Tongue (tissue), 2 donors: ENCODE results near the gene HMOX2. TPM values are rescaled to one million over a fixed set of nuclear protein-coding genes. Genes with fewer than 3 reads are reported as not detected.
A peak's percentile ranks its signal among the peaks of the same experiment; 100 is the strongest.

Experiments
- DNase-seq: peaks from one replicate; pipeline ENCODE4 v3.0.0-alpha.2; 2015
- total RNA-seq: library from RNA; depleted of rRNA; stranded (reverse); fragments of >200 nt; gene quantifications from one replicate; pipeline ENCODE4 v1.2.3, GENCODE V29; 2014

HMOX2 gene
- total RNA-seq, 1 donor from 2014 or later, result 28.5 TPM

DNA sequence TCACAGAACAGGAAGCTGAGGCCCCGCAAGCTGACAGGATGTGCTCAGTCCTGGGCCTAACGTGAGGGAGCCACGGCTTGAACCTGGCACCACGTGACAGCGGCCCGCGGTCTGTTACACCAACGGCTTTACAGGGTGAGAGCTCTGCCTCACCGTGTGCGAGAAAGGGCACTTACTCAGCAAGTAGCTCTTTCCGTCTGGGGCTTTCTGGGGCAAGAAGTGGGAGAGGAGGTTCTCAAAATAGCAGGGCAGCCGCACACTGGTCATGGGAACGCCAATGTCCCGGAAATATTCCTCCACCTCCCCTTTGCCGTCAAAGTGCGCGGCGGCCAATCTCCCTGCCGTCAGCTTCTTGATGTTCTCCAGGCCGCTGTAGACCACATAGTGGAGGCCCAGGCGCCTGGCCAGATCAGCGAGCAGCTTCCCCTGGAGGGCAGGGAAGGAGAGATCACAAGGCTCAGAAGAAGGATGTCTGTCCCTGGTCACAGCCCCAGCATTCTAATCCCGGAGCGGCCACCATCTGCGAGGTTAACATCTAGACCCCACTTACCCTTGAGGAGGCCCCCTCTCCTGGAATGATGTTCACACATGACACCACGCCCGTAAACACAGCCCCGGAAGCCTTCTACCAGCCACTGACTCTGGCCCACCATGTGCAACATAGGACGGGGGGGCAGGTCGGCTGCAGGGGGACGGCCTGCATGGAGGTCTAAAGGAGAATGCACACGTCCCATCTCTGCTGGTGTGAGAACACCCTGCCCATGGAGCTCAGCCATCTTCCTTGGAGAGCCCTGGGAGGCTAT, 10.0 kb upstream of the HMOX2 start:
- no peak for DNase-seq

DNA sequence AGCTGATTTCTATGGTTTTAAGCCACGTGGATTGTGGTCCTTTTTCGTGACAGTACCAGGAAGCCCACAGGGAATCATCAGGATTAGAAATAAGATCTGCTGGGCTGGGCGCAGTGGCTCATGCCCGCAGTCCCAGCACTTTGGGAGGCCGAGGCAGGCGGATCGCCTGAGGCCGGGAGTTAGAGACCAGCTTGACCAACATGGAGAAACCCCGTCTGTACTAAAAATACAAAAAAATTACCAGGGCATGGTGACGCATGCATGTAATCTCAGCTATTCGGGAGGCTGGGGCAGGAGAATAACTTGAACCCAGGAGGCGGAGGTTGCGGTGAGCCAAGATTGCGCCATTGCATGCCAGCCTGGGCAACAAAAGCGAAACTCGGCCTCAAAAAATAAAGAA, 8.3 kb upstream of the HMOX2 start:
- DNase-seq, result no peak

DNA sequence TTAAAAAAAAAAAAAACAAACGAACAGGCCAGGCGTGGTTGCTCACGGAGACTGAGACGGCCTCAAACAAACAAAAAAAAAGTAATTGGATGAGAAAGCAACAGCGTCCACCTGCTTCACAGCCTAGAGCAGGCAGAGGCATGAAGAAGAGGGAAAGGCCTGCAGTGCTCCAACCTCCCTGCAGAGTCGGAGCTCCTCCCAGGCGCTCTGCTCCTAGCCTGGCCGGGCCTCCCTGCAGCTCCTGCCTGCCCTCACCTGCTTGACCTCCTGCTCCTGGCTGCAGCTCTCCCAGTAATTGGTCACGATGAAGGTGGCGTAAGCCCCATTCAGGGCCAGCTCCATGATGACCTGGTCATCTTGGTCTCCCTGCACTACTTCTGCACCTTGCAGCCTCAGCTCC, 7.2 kb upstream of the HMOX2 start:
- no peak for DNase-seq

DNA sequence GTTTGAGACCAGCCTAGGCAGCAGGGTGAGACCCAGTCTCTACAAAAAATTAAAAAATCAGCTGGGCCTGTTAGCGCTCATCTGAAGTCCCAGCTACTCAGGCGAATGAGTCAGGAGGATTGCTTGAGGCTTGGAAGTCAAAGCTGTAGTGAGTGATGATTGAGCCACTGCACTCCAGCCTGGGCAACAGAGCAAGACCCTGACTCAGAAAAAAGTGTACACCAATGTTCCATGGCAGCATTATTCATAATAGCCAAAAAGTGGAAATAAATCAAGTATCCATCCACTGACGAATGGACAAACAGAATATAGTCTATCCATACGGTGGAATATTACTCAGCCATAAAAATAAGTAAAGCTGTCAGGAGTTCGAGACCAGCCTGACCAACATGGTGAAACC, 4.3 kb upstream of the HMOX2 start:
- no peak for DNase-seq

GRCh38 chr16:4472880-4473279, 3.3 kb upstream of the HMOX2 start:
- no peak for DNase-seq

GRCh38 chr16:4474192-4474961, 1.8 kb upstream of the HMOX2 start, which contains the start of gene NMRAL1:
TSS of gene NMRAL1 (minus strand) at chr16:4474625. CDS start at chr16:4474132, 493 bp downstream.
- DNase-seq, result peak; percentile 96

DNA sequence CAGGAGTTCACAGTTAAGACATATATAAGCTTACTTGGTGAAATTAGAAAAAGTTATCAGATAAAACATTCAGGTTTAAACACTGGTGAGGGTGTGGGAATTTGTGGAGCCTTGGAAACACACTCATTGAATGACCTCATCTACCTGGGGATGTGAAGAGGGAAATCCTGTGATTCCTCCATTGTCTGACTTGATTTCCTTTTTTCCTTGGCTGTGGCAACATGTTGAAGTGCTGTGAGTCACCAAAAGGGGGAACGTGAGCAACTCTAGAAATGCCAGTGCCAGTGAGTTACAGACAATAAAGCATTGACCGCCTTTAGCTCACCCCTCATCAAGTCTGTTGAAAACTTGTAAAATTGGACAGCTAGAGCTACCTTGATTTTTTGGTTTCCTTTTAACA, 1.8 kb downstream of the HMOX2 start:
- no peak for DNase-seq

GRCh38 chr16:4481526-4481925, 5.3 kb downstream of the HMOX2 start:
- DNase-seq, result no peak

DNA sequence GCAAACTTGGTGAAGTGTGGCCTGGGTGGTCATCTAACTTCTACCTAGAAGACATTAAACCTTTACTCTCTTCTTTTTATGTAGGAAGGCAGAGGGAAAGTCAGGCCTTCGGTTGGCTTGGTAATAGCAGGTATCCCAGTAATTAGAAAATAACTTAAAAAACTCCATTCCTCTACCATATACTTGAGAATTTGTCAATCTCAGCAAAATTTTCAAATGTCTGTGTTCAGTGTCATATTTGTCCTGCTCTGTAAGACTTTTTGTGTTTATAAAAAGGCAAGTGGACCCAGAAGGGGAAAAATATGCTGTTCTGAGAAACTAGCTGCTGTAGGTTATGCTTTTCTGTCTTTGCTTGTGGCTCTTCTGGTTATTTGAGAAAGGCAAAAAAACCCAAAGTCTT, 5.8 kb downstream of the HMOX2 start:
- no peak for DNase-seq

DNA sequence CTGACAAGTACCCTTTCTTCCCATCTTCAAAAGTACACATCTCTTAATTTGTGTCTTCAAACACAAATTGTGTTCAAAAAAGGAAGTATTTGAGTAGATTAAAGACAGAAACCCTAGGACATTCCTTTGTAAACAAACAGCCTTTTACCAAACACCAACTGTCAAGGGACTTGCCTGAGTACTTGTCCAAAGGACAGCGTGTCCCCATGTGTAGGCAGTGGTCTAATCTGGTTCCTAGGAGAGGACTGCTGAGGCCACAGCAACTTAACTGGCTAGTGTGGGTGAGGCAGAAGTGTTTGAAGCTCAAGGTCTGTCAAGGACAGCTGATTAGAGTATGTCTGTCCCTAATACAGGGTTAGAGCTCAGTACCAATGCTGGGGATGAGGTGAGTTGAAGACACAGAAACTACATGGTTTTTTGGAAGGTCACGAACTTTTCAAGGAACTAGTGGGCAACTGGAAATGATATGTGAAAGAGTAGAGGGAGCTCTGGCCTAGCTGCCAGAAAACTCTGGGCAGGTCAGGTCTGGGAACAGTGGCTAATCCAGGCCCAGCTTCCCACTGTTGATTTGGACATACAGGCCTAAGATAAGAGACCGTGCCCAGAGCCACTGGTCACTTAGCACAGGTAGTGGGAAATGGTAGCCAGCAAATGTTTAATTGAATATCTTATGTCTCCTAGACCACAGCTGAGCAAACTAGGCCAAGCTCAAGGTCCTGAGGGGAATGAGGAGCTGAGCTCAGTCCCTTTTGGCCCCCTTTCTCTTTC, 10.1 kb downstream of the HMOX2 start:
- DNase-seq, result no peak

DNA sequence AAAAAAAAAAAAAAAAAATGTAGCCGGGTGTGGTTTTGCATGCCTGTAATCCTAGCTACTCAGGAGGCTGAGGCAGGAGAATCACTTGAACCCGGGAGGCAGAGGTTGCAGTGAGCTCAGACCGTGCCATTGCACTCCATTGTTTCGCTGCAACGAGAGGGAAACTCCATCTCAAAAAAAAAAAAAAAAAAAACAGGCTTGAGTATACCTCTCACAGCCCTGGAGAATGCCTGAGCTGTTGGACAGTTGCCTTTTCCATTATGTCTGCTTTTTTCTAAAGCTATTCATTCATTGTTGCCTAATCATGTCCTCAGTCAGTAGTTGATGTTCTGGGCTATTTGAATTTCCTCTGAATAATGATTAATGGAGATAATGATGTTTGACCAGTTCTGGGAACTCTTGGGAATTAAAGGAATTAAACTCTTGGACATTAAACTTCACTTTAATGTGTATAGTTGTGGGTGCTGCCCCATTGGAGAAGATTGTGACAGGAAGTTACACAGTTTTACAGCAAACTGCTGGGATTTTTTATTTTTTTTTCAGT, 11.8 kb downstream of the HMOX2 start:
- peak; percentile 29 for DNase-seq

GRCh38 chr16:4488499-4488967, 12.3 kb downstream of the HMOX2 start:
- DNase-seq, result no peak

GRCh38 chr16:4489030-4489429, 12.8 kb downstream of the HMOX2 start:
- DNase-seq, result no peak

GRCh38 chr16:4491898-4492297, 15.7 kb downstream of the HMOX2 start:
- DNase-seq, result no peak

GRCh38 chr16:4494746-4495490, 18.7 kb downstream of the HMOX2 start:
- no peak for DNase-seq

DNA sequence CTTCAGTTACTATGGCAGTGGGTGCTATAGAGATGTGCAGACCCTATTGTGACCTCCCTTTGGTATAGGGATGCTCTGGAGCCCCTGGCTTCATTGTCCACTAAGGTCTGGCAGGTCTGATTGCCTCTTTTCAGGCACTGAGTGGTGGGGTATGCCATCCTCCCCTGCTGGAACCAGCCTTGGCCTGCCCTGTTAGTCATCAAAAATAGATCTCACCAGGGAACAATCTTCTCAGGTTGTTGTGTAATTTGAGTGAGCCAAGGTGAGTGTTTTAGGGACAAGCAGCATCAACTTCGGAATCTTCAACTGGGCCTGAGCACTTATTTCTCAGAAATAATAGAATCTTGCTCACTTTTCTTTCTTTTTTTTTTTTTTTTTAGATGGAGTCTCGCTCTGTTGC, 19.6 kb downstream of the HMOX2 start:
- DNase-seq, result no peak

DNA sequence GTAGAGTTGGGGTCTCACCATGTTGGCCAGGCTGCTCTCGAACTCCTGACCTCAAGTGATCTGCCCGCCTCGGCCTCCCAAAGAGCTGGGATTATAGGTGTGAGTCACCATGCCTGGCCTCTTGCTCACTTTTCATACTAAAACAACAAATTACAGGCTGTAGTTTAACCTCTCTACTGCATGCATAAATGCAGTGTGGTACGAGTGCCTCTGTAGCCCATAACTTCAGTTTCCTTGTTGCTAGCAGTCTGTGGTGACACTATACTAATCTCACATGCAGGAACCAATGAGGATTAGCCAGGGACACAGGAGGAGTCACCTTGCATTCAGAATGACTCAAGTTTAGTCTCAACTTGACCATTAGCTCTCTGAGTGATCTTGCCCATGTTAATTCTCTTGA, 20.1 kb downstream of the HMOX2 start:
- no peak for DNase-seq

GRCh38 chr16:4498546-4499195, 22.5 kb downstream of the HMOX2 start:
- DNase-seq, result no peak

GRCh38 chr16:4499196-4499555, 23.0 kb downstream of the HMOX2 start:
- no peak for DNase-seq

GRCh38 chr16:4500272-4500671, 24.1 kb downstream of the HMOX2 start:
- no peak for DNase-seq

DNA sequence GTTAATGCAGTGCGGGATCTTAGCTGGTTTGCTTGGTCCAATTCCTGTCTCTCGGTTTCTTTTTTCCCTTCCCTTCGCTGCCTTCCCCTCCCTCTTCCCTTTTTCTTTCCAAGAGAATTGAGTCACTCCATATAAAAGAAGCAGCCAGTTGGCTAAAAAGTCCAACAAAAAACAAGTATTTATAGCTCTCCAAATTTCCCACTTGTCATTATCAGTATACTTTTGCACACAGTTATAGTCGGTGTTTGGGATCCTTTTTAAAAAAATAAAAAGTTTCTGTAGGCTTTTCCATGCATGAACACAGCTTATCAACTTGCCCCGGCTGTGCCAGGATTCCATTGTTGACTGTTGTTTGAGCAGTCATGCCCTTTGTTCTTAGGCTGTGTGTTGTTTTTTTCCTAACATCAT, 24.9 kb downstream of the HMOX2 start:
- DNase-seq, result no peak
